Measurements from ENCODE around the gene FIZ1.

FIZ1 gene

DNA sequence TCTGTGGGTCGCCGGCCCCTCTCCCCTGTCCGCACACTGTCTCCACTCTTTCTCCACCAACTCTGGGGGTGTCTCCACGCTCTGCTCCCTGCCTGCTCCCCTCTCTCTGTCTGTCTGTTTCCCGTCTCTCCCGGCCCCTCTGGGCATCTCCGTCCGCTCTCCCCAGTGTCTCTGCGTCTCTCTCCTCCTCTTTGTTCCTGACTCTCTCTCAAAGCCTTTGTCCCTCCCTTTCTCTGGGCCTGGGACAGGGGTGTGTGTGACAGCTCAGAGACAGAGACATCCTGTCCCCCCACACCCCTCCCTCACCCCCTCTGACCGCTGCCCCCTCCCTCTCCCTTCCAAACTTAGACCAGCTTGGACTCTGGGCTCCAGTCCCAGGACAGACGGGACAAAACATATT is 53.3 kb downstream of the FIZ1 start:
- DNase-seq (ENCODE audit: extremely low read depth, insufficient read length): no peak
- no peaks in the 10 kb centered on the region for H3K36me3 ChIP-seq (ENCODE audit: control insufficient read depth, insufficient read depth, low read length)
- H3K27me3 ChIP-seq (replicated peaks; ENCODE audit: control insufficient read depth, insufficient read depth, low read length): peaks cover 2% of the 10 kb centered on the region; the same call in 1 of the 2 replicates
- TF ChIP-seq, protein P1, sequence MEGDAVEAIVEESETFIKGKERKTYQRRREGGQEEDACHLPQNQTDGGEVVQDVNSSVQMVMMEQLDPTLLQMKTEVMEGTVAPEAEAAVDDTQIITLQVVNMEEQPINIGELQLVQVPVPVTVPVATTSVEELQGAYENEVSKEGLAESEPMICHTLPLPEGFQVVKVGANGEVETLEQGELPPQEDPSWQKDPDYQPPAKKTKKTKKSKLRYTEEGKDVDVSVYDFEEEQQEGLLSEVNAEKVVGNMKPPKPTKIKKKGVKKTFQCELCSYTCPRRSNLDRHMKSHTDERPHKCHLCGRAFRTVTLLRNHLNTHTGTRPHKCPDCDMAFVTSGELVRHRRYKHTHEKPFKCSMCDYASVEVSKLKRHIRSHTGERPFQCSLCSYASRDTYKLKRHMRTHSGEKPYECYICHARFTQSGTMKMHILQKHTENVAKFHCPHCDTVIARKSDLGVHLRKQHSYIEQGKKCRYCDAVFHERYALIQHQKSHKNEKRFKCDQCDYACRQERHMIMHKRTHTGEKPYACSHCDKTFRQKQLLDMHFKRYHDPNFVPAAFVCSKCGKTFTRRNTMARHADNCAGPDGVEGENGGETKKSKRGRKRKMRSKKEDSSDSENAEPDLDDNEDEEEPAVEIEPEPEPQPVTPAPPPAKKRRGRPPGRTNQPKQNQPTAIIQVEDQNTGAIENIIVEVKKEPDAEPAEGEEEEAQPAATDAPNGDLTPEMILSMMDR (IDR thresholded peaks at IDR 0.05; ENCODE audit: insufficient read depth, low read length, poor library complexity, severe bottlenecking): no peak
- H3K4me3 ChIP-seq (replicated peaks; ENCODE audit: low read depth, low read length): no peak overlapping the region

DNA sequence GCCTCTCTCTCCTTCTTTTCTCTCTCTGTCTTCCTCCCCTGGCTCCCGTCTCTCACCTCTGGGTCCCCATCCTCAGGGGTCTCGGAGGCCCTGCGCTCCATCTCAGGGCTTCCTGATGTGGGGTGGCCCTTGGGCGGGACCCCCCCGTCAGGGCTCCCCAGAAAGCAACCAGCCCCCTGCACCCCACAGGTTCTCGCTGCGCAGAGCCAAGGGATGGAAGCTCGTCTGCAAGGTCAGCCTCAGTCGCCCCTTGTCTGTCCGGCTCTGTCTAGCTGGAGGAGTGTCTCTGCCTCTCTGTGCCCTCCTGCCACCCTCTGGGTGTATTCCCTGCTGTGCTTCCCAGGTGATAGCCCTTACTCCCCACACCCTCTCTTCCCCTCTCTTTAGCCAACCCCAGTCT is 53.9 kb downstream of the FIZ1 start, which contains the start of gene SBK3:
TSS of gene SBK3 (minus strand) at position 101 of the 400 bp plus-strand sequence. CDS start at position 101, 0 bp downstream.
- TF ChIP-seq, protein P1 (IDR thresholded peaks at IDR 0.05; ENCODE audit: insufficient read depth, low read length, poor library complexity, severe bottlenecking): no peak
- Histone ChIP-seq H3K4me3 (replicated peaks; ENCODE audit: low read depth, low read length) (no peak within 1 kb of the TSS), H3K27me3 (replicated peaks; ENCODE audit: control insufficient read depth, insufficient read depth, low read length) (peaks cover 2% of the 10 kb centered on the region; the same call in 1 of the 2 replicates), H3K36me3 (ENCODE audit: control insufficient read depth, insufficient read depth, low read length) (no peaks in the 10 kb centered on the region)
- no peak for DNase-seq (ENCODE audit: extremely low read depth, insufficient read length)

DNA sequence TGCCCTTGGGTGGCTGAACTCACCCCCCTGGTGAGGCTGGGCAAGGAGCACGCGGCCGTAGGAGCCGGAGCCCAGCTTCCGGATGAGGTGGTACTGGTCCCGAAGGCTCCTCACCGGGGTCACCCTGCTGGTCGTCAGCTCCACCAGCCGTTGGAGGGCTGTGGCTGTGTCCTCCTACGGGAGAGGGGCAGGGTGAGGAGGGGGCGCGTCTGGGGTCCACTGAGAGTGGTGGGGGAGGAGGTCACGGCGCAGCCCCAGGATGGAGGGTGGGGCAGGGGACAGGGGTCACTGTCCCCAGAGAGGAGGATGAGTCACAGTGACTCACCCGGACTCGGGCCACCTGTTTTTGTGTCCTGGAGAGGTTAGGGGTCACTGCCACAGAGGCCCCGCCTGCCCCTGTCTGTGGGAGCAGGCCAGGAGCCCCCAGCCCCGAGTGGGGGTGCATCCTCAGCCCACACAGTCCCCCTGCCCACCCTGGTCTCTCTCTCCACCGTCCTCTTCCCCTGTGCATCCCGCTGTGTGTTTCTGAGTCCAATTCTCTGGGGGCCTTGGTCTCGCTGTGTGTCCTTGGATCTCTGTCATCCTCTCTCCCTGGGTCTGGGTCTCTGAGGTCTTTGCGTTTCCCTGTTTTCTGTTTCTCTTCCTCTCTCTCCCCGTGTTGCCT is 54.4 kb downstream of the FIZ1 start:
- Histone ChIP-seq H3K27me3 (replicated peaks; ENCODE audit: control insufficient read depth, insufficient read depth, low read length) (peaks cover 2% of the 10 kb centered on the region; the same call in 1 of the 2 replicates), H3K36me3 (ENCODE audit: control insufficient read depth, insufficient read depth, low read length) (no peaks in the 10 kb centered on the region), H3K4me3 (replicated peaks; ENCODE audit: low read depth, low read length) (no peak overlapping the region)
- TF ChIP-seq, protein P1 (IDR thresholded peaks at IDR 0.05; ENCODE audit: insufficient read depth, low read length, poor library complexity, severe bottlenecking): no peak
- DNase-seq (ENCODE audit: extremely low read depth, insufficient read length): no peak

DNA sequence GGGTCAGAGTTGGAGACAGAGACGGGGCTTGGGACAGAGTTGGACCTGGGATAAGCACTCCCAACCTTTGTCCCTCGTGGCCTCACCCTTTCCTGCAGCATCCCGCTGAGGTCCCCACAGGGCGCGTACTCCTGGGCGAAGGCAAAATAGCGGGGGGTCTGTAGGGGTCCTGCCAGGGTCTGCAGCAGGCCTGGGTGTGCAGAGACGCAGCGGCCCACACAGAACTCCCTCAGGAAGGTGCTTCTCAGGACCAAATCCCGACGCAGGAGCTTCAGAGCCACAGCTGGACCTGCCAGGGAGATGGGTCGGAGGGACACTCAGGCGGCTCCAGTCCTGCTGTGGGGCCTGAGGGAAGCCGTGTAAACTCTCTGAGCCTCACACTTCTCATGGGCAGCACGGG is 55.3 kb downstream of the FIZ1 start:
- H3K27me3 ChIP-seq (replicated peaks; ENCODE audit: control insufficient read depth, insufficient read depth, low read length): peaks cover 2% of the 10 kb centered on the region; the same call in 1 of the 2 replicates
- H3K36me3 ChIP-seq (ENCODE audit: control insufficient read depth, insufficient read depth, low read length): no peaks in the 10 kb centered on the region
- no peak for DNase-seq (ENCODE audit: extremely low read depth, insufficient read length)
- TF ChIP-seq, protein P1 (IDR thresholded peaks at IDR 0.05; ENCODE audit: insufficient read depth, low read length, poor library complexity, severe bottlenecking): no peak
- H3K4me3 ChIP-seq (replicated peaks; ENCODE audit: low read depth, low read length): no peak overlapping the region

DNA sequence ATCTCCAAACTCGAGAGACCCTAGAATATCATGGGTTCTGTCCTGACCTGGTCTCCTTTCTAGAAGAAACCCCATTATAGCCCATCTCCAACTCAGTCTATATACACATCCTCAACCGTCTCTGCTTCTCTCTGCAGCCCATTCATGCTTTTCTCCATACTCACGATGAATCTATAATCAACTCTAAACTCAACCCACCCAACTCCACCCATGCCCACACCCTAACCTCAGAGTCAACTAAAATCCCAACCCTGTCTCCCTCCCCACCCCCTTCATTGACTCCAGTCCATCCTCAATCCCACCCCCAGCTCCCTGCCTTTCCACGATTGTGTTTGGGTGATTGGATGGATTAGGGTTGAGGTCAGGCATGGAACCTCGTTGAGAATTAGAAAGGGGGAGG is 55.8 kb downstream of the FIZ1 start:
- TF ChIP-seq, protein P1 (IDR thresholded peaks at IDR 0.05; ENCODE audit: insufficient read depth, low read length, poor library complexity, severe bottlenecking): no peak
- Histone ChIP-seq H3K4me3 (replicated peaks; ENCODE audit: low read depth, low read length) (no peak overlapping the region), H3K36me3 (ENCODE audit: control insufficient read depth, insufficient read depth, low read length) (no peaks in the 10 kb centered on the region), H3K27me3 (replicated peaks; ENCODE audit: control insufficient read depth, insufficient read depth, low read length) (peaks cover 2% of the 10 kb centered on the region; the same call in 1 of the 2 replicates)
- DNase-seq (ENCODE audit: extremely low read depth, insufficient read length): no peak

All from GM06990 (cell line).